WTC11 (cell line): ENCODE results near the gene PMIS2. TPM values are rescaled to one million over a fixed set of nuclear protein-coding genes. Genes with fewer than 3 reads are reported as not detected.

Experiments used
- CBFB ChIP-seq: sonication (generic); formaldehyde crosslinking; IDR thresholded peaks from 2 replicates; pipeline ENCODE4 v1.8.1; 2022; ENCODE audit warnings: mild to moderate bottlenecking, low read depth, missing genetic modification reagents
- ELF4 ChIP-seq: sonication (generic); formaldehyde crosslinking; IDR thresholded peaks from 2 replicates; pipeline ENCODE4 v1.8.1; 2022; ENCODE audit warnings: low read depth, mild to moderate bottlenecking, moderate library complexity, missing genetic modification reagents
- FOXJ3 ChIP-seq: sonication (generic); formaldehyde crosslinking; IDR thresholded peaks from 2 replicates; pipeline ENCODE4 v1.9.0; 2021; ENCODE audit warnings: missing genetic modification reagents, mild to moderate bottlenecking, borderline replicate concordance
- FOXP1 ChIP-seq: sonication (generic); formaldehyde crosslinking; IDR thresholded peaks from 2 replicates; pipeline ENCODE4 v1.8.0; 2022; ENCODE audit warnings: missing genetic modification reagents, mild to moderate bottlenecking, moderate library complexity, borderline replicate concordance
- GTF2I ChIP-seq: fragments of 250-450 bp; sonication (Bioruptor Pico); conservative IDR thresholded peaks from 2 replicates; pipeline ENCODE4 v1.4.0; 2021; ENCODE audit warnings: mild to moderate bottlenecking
- NFATC4 ChIP-seq: fragments of 250-450 bp; sonication (Bioruptor Pico); IDR thresholded peaks from 2 replicates; pipeline ENCODE4 v1.9.0; 2021; ENCODE audit warnings: mild to moderate bottlenecking
- SMAD3 ChIP-seq: sonication (generic); formaldehyde crosslinking; IDR thresholded peaks from 2 replicates; pipeline ENCODE4 v1.8.0; 2022; ENCODE audit warnings: missing genetic modification reagents, mild to moderate bottlenecking, borderline replicate concordance
- SOX15 ChIP-seq: fragments of 250-450 bp; sonication (Bioruptor Pico); IDR thresholded peaks from 2 replicates; pipeline ENCODE4 v1.9.0; 2021; ENCODE audit warnings: mild to moderate bottlenecking
- SP1 ChIP-seq: sonication (generic); formaldehyde crosslinking; conservative IDR thresholded peaks from 2 replicates; pipeline ENCODE4 v1.8.1; 2022; ENCODE audit warnings: missing genetic modification reagents
- ZNF423 ChIP-seq: fragments of 250-450 bp; sonication (Bioruptor Pico); IDR thresholded peaks from 2 replicates; pipeline ENCODE4 v2.1.2; 2022; ENCODE audit warnings: mild to moderate bottlenecking, moderate library complexity
- total RNA-seq: library from RNA; stranded (reverse); gene quantifications from 3 replicates; pipeline ENCODE4 v1.2.3, GENCODE V29; 2021
- TF ChIP-seq, protein P1 (sequence below): sonication (generic); formaldehyde crosslinking; IDR thresholded peaks from 2 replicates; pipeline ENCODE4 v1.8.1; 2023; ENCODE audit warnings: mild to moderate bottlenecking, missing genetic modification reagents
- TF ChIP-seq, protein P2 (sequence below): sonication (generic); formaldehyde crosslinking; IDR thresholded peaks from 2 replicates; pipeline ENCODE4 v1.8.1; 2023; ENCODE audit warnings: mild to moderate bottlenecking, missing genetic modification reagents
- TF ChIP-seq, protein P3 (sequence below): sonication (generic); formaldehyde crosslinking; IDR thresholded peaks from 2 replicates; pipeline ENCODE4 v1.8.1; 2022; ENCODE audit warnings: low read depth, mild to moderate bottlenecking, moderate library complexity, missing genetic modification reagents, borderline replicate concordance
- TF ChIP-seq, protein P4 (sequence below): sonication (generic); formaldehyde crosslinking; IDR thresholded peaks from 2 replicates; pipeline ENCODE4 v1.8.0; 2023; ENCODE audit warnings: mild to moderate bottlenecking, missing genetic modification reagents
- TF ChIP-seq, protein P5 (sequence below): fragments of 250-450 bp; sonication (Bioruptor Pico); IDR thresholded peaks from 2 replicates; pipeline ENCODE4 v1.9.0; 2021; ENCODE audit warnings: mild to moderate bottlenecking
- TF ChIP-seq, protein P6 (sequence below): fragments of 200-600 bp; IDR thresholded peaks from 2 replicates; pipeline ENCODE4 v1.8.0; 2022; ENCODE audit warnings: antibody characterized with exemption
- TF ChIP-seq, protein P7 (sequence below): fragments of 250-450 bp; sonication (Bioruptor Pico); conservative IDR thresholded peaks from 2 replicates; pipeline ENCODE4 v1.9.0; 2021; ENCODE audit warnings: mild to moderate bottlenecking
- TF ChIP-seq, protein P8 (sequence below): sonication (generic); formaldehyde crosslinking; IDR thresholded peaks from 2 replicates; pipeline ENCODE4 v1.8.1; 2022; ENCODE audit warnings: low read depth, missing genetic modification reagents, borderline replicate concordance
- TF ChIP-seq, protein P9 (sequence below): sonication (generic); formaldehyde crosslinking; IDR thresholded peaks from 2 replicates; pipeline ENCODE4 v1.8.1; 2023; ENCODE audit warnings: mild to moderate bottlenecking, missing genetic modification reagents, borderline replicate concordance

The PMIS2 gene
- total RNA-seq, 1 experiment from 2014 or later, result not detected

DNA sequence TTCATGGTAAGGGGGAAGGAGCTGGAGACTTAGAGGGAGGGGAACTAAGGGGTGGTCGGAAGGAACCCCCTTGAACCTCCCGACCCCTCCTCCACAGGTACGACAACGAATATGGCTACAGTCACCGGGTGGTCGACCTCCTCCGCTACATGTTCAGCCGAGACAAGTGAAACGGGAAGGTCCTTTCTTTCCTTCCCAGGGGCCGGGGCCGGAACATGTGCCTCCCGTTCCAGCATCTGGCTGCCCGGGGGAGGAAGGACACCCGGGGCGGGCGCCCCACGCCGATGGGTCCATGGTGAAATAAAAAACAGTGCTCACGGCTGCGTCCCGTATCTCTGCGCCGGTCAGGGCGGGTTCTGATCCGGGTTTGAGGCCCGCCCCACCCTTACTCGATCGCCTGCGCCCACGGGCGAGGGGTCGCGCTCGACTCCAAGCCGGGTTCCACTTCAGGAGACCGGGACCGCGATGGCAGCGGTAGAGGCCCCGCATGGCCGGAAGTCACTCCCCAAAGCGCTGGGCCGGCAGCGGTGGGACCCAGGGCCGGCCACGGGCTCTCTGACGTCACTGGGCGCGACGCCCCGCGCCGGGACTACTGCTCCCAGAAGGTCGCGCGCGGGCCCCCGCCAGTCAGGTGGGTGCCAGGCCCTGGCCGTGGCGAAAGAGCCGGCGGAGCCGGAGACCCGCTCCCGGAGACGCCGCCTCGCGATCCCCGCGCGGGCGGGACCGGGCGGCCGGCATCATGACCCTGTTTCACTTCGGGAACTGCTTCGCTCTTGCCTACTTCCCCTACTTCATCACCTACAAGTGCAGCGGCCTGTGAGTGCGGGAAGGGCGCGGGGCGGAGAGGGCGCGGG is 40.7 kb upstream of the PMIS2 start, which contains the start of gene TMEM147 (continued):
- TF ChIP-seq, protein P1, sequence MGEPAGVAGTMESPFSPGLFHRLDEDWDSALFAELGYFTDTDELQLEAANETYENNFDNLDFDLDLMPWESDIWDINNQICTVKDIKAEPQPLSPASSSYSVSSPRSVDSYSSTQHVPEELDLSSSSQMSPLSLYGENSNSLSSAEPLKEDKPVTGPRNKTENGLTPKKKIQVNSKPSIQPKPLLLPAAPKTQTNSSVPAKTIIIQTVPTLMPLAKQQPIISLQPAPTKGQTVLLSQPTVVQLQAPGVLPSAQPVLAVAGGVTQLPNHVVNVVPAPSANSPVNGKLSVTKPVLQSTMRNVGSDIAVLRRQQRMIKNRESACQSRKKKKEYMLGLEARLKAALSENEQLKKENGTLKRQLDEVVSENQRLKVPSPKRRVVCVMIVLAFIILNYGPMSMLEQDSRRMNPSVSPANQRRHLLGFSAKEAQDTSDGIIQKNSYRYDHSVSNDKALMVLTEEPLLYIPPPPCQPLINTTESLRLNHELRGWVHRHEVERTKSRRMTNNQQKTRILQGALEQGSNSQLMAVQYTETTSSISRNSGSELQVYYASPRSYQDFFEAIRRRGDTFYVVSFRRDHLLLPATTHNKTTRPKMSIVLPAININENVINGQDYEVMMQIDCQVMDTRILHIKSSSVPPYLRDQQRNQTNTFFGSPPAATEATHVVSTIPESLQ (CRISPR knock-in tag), result no peak
- TF ChIP-seq, protein P2, sequence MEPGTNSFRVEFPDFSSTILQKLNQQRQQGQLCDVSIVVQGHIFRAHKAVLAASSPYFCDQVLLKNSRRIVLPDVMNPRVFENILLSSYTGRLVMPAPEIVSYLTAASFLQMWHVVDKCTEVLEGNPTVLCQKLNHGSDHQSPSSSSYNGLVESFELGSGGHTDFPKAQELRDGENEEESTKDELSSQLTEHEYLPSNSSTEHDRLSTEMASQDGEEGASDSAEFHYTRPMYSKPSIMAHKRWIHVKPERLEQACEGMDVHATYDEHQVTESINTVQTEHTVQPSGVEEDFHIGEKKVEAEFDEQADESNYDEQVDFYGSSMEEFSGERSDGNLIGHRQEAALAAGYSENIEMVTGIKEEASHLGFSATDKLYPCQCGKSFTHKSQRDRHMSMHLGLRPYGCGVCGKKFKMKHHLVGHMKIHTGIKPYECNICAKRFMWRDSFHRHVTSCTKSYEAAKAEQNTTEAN (CRISPR knock-in tag), result 0 out of 2 replicates have a peak, but pooled peaks have one; percentile 34
- no peak for TF ChIP-seq FOXJ3
- no peak for TF ChIP-seq NFATC4 (CRISPR knock-in tag)
- TF ChIP-seq, protein P3, sequence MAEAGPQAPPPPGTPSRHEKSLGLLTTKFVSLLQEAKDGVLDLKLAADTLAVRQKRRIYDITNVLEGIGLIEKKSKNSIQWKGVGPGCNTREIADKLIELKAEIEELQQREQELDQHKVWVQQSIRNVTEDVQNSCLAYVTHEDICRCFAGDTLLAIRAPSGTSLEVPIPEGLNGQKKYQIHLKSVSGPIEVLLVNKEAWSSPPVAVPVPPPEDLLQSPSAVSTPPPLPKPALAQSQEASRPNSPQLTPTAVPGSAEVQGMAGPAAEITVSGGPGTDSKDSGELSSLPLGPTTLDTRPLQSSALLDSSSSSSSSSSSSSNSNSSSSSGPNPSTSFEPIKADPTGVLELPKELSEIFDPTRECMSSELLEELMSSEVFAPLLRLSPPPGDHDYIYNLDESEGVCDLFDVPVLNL (CRISPR knock-in tag), result no peak
- no peak for TF ChIP-seq SOX15 (CRISPR knock-in tag)
- no peak for TF ChIP-seq SMAD3 (CRISPR knock-in tag)
- TF ChIP-seq, protein P4, sequence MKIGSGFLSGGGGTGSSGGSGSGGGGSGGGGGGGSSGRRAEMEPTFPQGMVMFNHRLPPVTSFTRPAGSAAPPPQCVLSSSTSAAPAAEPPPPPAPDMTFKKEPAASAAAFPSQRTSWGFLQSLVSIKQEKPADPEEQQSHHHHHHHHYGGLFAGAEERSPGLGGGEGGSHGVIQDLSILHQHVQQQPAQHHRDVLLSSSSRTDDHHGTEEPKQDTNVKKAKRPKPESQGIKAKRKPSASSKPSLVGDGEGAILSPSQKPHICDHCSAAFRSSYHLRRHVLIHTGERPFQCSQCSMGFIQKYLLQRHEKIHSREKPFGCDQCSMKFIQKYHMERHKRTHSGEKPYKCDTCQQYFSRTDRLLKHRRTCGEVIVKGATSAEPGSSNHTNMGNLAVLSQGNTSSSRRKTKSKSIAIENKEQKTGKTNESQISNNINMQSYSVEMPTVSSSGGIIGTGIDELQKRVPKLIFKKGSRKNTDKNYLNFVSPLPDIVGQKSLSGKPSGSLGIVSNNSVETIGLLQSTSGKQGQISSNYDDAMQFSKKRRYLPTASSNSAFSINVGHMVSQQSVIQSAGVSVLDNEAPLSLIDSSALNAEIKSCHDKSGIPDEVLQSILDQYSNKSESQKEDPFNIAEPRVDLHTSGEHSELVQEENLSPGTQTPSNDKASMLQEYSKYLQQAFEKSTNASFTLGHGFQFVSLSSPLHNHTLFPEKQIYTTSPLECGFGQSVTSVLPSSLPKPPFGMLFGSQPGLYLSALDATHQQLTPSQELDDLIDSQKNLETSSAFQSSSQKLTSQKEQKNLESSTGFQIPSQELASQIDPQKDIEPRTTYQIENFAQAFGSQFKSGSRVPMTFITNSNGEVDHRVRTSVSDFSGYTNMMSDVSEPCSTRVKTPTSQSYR (CRISPR knock-in tag), result no peak
- TF ChIP-seq, protein P5, sequence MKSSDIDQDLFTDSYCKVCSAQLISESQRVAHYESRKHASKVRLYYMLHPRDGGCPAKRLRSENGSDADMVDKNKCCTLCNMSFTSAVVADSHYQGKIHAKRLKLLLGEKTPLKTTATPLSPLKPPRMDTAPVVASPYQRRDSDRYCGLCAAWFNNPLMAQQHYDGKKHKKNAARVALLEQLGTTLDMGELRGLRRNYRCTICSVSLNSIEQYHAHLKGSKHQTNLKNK (CRISPR knock-in tag), result no peak
- TF ChIP-seq, protein P6, sequence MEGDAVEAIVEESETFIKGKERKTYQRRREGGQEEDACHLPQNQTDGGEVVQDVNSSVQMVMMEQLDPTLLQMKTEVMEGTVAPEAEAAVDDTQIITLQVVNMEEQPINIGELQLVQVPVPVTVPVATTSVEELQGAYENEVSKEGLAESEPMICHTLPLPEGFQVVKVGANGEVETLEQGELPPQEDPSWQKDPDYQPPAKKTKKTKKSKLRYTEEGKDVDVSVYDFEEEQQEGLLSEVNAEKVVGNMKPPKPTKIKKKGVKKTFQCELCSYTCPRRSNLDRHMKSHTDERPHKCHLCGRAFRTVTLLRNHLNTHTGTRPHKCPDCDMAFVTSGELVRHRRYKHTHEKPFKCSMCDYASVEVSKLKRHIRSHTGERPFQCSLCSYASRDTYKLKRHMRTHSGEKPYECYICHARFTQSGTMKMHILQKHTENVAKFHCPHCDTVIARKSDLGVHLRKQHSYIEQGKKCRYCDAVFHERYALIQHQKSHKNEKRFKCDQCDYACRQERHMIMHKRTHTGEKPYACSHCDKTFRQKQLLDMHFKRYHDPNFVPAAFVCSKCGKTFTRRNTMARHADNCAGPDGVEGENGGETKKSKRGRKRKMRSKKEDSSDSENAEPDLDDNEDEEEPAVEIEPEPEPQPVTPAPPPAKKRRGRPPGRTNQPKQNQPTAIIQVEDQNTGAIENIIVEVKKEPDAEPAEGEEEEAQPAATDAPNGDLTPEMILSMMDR, result no peak
- 0 out of 2 replicates have a peak, but pooled peaks have one; percentile 30 for TF ChIP-seq CBFB
- TF ChIP-seq, protein P7, sequence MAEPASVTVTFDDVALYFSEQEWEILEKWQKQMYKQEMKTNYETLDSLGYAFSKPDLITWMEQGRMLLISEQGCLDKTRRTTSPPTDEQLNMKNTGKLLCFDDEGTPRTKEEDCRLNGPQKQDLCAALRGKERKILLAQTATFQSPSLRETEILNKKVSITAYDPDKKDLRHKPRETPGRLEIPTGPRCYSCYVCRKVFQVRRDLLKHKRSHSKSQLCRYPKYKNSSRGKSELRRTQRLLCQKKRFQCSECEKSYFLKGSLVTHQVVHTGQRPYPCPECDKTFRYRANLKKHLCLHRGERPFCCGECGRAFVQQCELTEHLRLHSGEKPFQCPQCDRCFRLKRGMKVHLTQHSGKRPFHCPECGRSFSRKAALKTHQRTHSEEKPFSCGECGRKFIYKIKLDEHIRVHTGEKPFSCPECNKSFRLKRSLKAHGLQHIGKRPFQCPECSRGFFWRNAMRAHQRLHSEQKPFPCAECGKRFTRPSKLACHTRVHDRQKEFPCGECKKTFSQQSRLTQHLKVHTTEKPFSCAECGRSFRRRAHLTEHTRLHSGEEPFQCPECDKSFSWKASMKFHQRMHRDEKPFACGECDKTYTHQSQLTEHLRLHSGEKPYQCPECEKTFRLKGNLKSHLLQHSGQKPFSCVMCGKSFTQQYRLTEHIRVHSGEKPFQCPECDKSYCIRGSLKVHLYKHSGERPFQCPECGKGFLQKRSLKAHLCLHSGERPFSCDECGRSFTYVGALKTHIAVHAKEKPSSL (CRISPR knock-in tag), result no peak
- TF ChIP-seq ELF4 (CRISPR knock-in tag), result no peak; the same call in 1 of the 2 replicates
- TF ChIP-seq ZNF423, result peak; percentile 50
- no peak; the same call in 1 of the 2 replicates for TF ChIP-seq FOXP1 (CRISPR knock-in tag)
- TF ChIP-seq SP1 (CRISPR knock-in tag), result peak; percentile 88
- TF ChIP-seq, protein P8, sequence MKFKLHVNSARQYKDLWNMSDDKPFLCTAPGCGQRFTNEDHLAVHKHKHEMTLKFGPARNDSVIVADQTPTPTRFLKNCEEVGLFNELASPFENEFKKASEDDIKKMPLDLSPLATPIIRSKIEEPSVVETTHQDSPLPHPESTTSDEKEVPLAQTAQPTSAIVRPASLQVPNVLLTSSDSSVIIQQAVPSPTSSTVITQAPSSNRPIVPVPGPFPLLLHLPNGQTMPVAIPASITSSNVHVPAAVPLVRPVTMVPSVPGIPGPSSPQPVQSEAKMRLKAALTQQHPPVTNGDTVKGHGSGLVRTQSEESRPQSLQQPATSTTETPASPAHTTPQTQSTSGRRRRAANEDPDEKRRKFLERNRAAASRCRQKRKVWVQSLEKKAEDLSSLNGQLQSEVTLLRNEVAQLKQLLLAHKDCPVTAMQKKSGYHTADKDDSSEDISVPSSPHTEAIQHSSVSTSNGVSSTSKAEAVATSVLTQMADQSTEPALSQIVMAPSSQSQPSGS (CRISPR knock-in tag), result no peak
- TF ChIP-seq GTF2I, result no peak
- TF ChIP-seq, protein P9, sequence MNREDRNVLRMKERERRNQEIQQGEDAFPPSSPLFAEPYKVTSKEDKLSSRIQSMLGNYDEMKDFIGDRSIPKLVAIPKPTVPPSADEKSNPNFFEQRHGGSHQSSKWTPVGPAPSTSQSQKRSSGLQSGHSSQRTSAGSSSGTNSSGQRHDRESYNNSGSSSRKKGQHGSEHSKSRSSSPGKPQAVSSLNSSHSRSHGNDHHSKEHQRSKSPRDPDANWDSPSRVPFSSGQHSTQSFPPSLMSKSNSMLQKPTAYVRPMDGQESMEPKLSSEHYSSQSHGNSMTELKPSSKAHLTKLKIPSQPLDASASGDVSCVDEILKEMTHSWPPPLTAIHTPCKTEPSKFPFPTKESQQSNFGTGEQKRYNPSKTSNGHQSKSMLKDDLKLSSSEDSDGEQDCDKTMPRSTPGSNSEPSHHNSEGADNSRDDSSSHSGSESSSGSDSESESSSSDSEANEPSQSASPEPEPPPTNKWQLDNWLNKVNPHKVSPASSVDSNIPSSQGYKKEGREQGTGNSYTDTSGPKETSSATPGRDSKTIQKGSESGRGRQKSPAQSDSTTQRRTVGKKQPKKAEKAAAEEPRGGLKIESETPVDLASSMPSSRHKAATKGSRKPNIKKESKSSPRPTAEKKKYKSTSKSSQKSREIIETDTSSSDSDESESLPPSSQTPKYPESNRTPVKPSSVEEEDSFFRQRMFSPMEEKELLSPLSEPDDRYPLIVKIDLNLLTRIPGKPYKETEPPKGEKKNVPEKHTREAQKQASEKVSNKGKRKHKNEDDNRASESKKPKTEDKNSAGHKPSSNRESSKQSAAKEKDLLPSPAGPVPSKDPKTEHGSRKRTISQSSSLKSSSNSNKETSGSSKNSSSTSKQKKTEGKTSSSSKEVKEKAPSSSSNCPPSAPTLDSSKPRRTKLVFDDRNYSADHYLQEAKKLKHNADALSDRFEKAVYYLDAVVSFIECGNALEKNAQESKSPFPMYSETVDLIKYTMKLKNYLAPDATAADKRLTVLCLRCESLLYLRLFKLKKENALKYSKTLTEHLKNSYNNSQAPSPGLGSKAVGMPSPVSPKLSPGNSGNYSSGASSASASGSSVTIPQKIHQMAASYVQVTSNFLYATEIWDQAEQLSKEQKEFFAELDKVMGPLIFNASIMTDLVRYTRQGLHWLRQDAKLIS, result no peak
